HepG2 (cell line): ENCODE measurements around the gene EID3. TPM values are rescaled to one million over a fixed set of nuclear protein-coding genes. Genes with fewer than 3 reads are reported as not detected.

Experiments
- ATAC-seq: fragments of 200-7000 bp; cut with Tn5 transposase; 3 replicates; pipeline ENCODE4 v1.9.1; 2020; ENCODE audit warnings: mild to moderate bottlenecking, moderate library complexity
- BruUV-seq: library from RNA; stranded (reverse); fragments of 400-500 nt; replicated peaks from 2 replicates; lab custom pipeline; 2021; lab: Mats Ljungman, UMichigan
- CTCF ChIA-PET: fragments of 300-600 bp; formaldehyde crosslinking; extraction: SDS; loops from one replicate; lab custom pipeline; 2021; ENCODE audit warnings: low total read pairs, inconsistent platforms, low intra/inter-chr PET ratio; lab: Yijun Ruan, JAX
- POLR2A ChIA-PET: fragments of 350-600 bp; sonication (Branson Sonifier 250); formaldehyde crosslinking; loops from one replicate; lab custom pipeline; 2020; ENCODE audit warnings: antibody characterized with exemption, inconsistent platforms; lab: Yijun Ruan, JAX
- DNase-seq: peaks from one replicate; pipeline ENCODE4 v3.0.0-alpha.2; 2015; ENCODE audit warnings: low spot score
- FAIRE-seq: peaks from 3 replicates; lab custom pipeline; 2011; peaks lifted over from hg19 to GRCh38; lab: Jason Lieb, UNC
- H2AFZ ChIP-seq: one replicate; pipeline ENCODE4 v1.6.1; 2011; ENCODE audit warnings: low read length, inconsistent platforms
- H3K27ac ChIP-seq: fragments of 300-600 bp; 3 replicates; pipeline ENCODE4 v1.8.0; 2011; ENCODE audit warnings: mixed run types, mild to moderate bottlenecking, mixed read lengths, low read length, inconsistent platforms; ENCODE audit not compliant: insufficient read depth; ENCODE audit errors: extremely low read length
- H3K27me3 ChIP-seq, 2 experiments: fragments of 200-600 bp in 1 of 2; 2 replicates in 1 of 2; 3 replicates in 1 of 2; pipeline versions ENCODE4 v1.6.0 to v1.8.0; 2011; ENCODE audit warnings: low read length in 2 of 2, mild to moderate bottlenecking in 2 of 2, moderate library complexity in 2 of 2, inconsistent platforms in 1 of 2; ENCODE audit not compliant: insufficient read depth in 2 of 2, control insufficient read depth in 1 of 2
- H3K36me3 ChIP-seq, 2 experiments: fragments of 200-600 bp in 1 of 2; replicated peaks in 1 of 2; 2 replicates in 1 of 2; 3 replicates in 1 of 2; pipeline versions ENCODE4 v1.5.1 to v1.8.0; 2011; ENCODE audit warnings: low read length in 2 of 2, inconsistent platforms in 1 of 2; ENCODE audit not compliant: insufficient read depth in 2 of 2, control insufficient read depth in 1 of 2
- H3K4me1 ChIP-seq: 2 replicates; pipeline ENCODE4 v1.5.1; 2012; ENCODE audit warnings: low read length, inconsistent platforms; ENCODE audit not compliant: insufficient read depth
- H3K4me2 ChIP-seq: 2 replicates; pipeline ENCODE4 v1.6.0; 2011; ENCODE audit warnings: low read depth, low read length, inconsistent platforms
- H3K4me3 ChIP-seq, 3 experiments: fragments of 200-600 bp in 1 of 3; sonication (generic), shearing (Covaris generic) in 1 of 3; replicated peaks in 1 of 3; 2 replicates each; pipeline ENCODE4 v1.5.1; 2011 to 2016; ENCODE audit warnings: low read length in 3 of 3, inconsistent platforms in 2 of 3, low read depth in 2 of 3, mild to moderate bottlenecking in 2 of 3, control low read depth in 1 of 3, mixed read lengths in 1 of 3; ENCODE audit not compliant: insufficient read depth in 1 of 3
- H3K79me2 ChIP-seq: one replicate; pipeline ENCODE4 v1.6.1; 2011; ENCODE audit warnings: low read length, inconsistent platforms; ENCODE audit not compliant: insufficient read depth
- H3K9ac ChIP-seq: 2 replicates; pipeline ENCODE4 v1.6.0; 2011; ENCODE audit warnings: mild to moderate bottlenecking, low read depth, low read length, inconsistent platforms; ENCODE audit not compliant: insufficient read depth
- H3K9me3 ChIP-seq: 2 replicates; pipeline ENCODE4 v1.5.1; 2012; ENCODE audit warnings: mild to moderate bottlenecking, low read length
- H4K20me1 ChIP-seq: 2 replicates; pipeline ENCODE4 v1.6.0; 2011; ENCODE audit warnings: inconsistent platforms, mild to moderate bottlenecking, low read length, moderate library complexity; ENCODE audit not compliant: insufficient read depth
- CBX2 ChIP-seq, 2 experiments: fragments of 200-600 bp in 1 of 2; sonication (generic); formaldehyde crosslinking in 1 of 2; IDR thresholded peaks; 2 replicates each; pipeline versions ENCODE4 v1.7.0 to v1.8.1; 2018 to 2022; ENCODE audit warnings: low read depth in 2 of 2, low read length in 1 of 2, mild to moderate bottlenecking in 1 of 2, missing genetic modification reagents in 1 of 2
- ETV6 ChIP-seq: sonication (generic); formaldehyde crosslinking; conservative IDR thresholded peaks from 2 replicates; pipeline ENCODE4 v1.4.0; 2020; ENCODE audit warnings: missing genetic modification reagents
- HCFC1 ChIP-seq: fragments of 150-350 bp; IDR thresholded peaks from 2 replicates; pipeline ENCODE4 v1.6.1; 2014; ENCODE audit warnings: low read depth, low read length
- JARID2 ChIP-seq: sonication (generic); formaldehyde crosslinking; IDR thresholded peaks from 2 replicates; pipeline ENCODE4 v1.8.1; 2023; ENCODE audit warnings: missing genetic modification reagents, inconsistent platforms; ENCODE audit not compliant: insufficient replicate concordance
- KLF15 ChIP-seq: sonication (generic); formaldehyde crosslinking; IDR thresholded peaks from 2 replicates; pipeline ENCODE4 v1.8.1; 2023; ENCODE audit warnings: borderline replicate concordance, mild to moderate bottlenecking, inconsistent platforms, missing genetic modification reagents, mixed read lengths
- MED13 ChIP-seq: sonication (generic); formaldehyde crosslinking; IDR thresholded peaks from 2 replicates; pipeline ENCODE4 v1.5.0; 2020; ENCODE audit warnings: missing genetic modification reagents
- RXRA ChIP-seq: sonication (generic); formaldehyde crosslinking; IDR thresholded peaks from 2 replicates; pipeline ENCODE4 v1.5.1; 2020; ENCODE audit warnings: missing genetic modification reagents
- ZKSCAN8 ChIP-seq: IDR thresholded peaks from 2 replicates; pipeline ENCODE4 v1.6.1; 2016; ENCODE audit warnings: borderline replicate concordance, missing genetic modification reagents, missing compliant biosample characterization
- ZNF138 ChIP-seq: sonication (generic); formaldehyde crosslinking; IDR thresholded peaks from 2 replicates; pipeline ENCODE4 v1.5.0; 2020; ENCODE audit warnings: mild to moderate bottlenecking, low read depth, missing genetic modification reagents
- ZNF589 ChIP-seq: sonication (generic); formaldehyde crosslinking; conservative IDR thresholded peaks from 2 replicates; pipeline ENCODE4 v1.8.0; 2022; ENCODE audit warnings: mild to moderate bottlenecking, moderate library complexity, missing genetic modification reagents
- ZNF781 ChIP-seq: sonication (generic); formaldehyde crosslinking; IDR thresholded peaks from 2 replicates; pipeline ENCODE4 v1.5.1; 2020; ENCODE audit warnings: borderline replicate concordance, mild to moderate bottlenecking, missing genetic modification reagents; ENCODE audit errors: not compliant biosample characterization
- WGBS: methylation state at CpG from one replicate; pipeline ENCODE4 v1.1.6; 2017; ENCODE audit warnings: low lambda C conversion rate; 5-methylcytosine and 5-hydroxymethylcytosine counted together
- in situ Hi-C: cut with HindIII; loops from 2 replicates; pipeline ENCODE4 v1.10.0; 2017; ENCODE audit warnings: low pct_unique_long_range_greater_than_20kb; ENCODE audit not compliant: extremely low pct_ligation_motif_present
- intact Hi-C: fragments of 100-400 bp; cut with micrococcal nuclease; formaldehyde crosslinking; loops from one replicate; pipeline ENCODE4 v1.10.0; 2022; ENCODE audit not compliant: unreplicated experiment
- polyA plus RNA-seq, 8 experiments: library from polyadenylated mRNA; depleted of rRNA in 3 of 8; stranded (reverse) in 7 of 8; unstranded in 1 of 8; fragments of >200 nt; fragmentation: Illumina TruSeq in 4 of 8; extraction: Trizol in 4 of 8; gene quantifications; 2 replicates each; pipeline versions ENCODE4 v1.2.1 to v1.2.3, GENCODE V29; 2011 to 2016; ENCODE audit warnings: low read depth in 4 of 8, missing spikeins in 1 of 8, mixed read lengths in 1 of 8; ENCODE audit not compliant: insufficient read depth in 1 of 8
- total RNA-seq, 5 experiments: library from RNA; depleted of rRNA; stranded (reverse); fragments of >200 nt; fragmentation: Illumina TruSeq; extraction: Trizol; gene quantifications; 2 replicates each; pipeline ENCODE4 v1.2.3, GENCODE V29; 2016; ENCODE audit warnings: low read depth in 1 of 5
- TF ChIP-seq, protein P1 (sequence below): sonication (generic); formaldehyde crosslinking; conservative IDR thresholded peaks from 2 replicates; pipeline ENCODE4 v1.8.0; 2022; ENCODE audit warnings: low read depth, missing genetic modification reagents

Gene EID3
- total and polyA plus RNA-seq, 2 of the 13 experiments (the other 11 are each of a cell fraction or from before 2014, with no cell fraction given): 0.38 to 4.5 TPM

DNA sequence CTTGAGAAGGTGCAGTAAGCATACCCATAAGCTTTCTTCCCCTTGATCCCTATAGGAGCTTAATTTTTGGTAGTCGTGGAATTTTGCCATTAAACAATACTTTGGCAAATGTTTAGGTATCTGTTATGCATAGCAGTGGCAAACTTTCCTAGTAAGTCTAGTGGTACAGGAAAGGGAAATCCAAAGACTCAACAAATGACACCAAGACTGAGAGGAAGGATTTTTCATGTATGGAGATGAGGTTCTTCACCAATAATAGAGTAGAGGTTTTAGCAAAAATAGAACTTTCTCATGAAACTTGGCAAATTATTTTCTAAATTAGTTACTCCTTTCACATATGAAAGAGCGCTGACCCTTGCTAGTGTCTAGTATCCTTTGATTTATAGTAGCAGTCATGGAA, 2.8 kb downstream of the EID3 start:
- Histone ChIP-seq H3K27me3 (no peaks in the 10 kb centered on the region), H3K79me2 (peaks cover 91% of the 10 kb centered on the region), H3K4me3 (no peak overlapping the region), H3K36me3 (peaks cover 10 to 51% of the 10 kb centered on the region in 2 experiments), H3K9ac (no peak overlapping the region), H3K9me3 (no peaks in the 10 kb centered on the region), H2AFZ (no peak overlapping the region), H3K4me2 (no peak overlapping the region), H4K20me1 (peaks cover 63% of the 10 kb centered on the region), H3K27ac (no peak overlapping the region), H3K4me1 (no peaks in the 10 kb centered on the region)
- no TSS peak for BruUV-seq
- no peak for FAIRE-seq
- no peak for DNase-seq
- ChIA-PET CTCF (no interaction called here), POLR2A (no interaction called here)
- TF ChIP-seq KLF15 (CRISPR knock-in tag) (no peak), ZNF781 (CRISPR knock-in tag) (no peak), ZNF138 (CRISPR knock-in tag) (no peak), ZKSCAN8 (CRISPR knock-in tag) (no peak), ZNF589 (CRISPR knock-in tag) (no peak), HCFC1 (no peak), ETV6 (CRISPR knock-in tag) (no peak), JARID2 (CRISPR knock-in tag) (no peak), RXRA (CRISPR knock-in tag) (no peak), MED13 (no peak), CBX2 (IDR thresholded peaks at IDR 0.05; ENCODE audit: low read depth, low read length) (no peak), CBX2 (CRISPR knock-in tag; IDR thresholded peaks at IDR 0.05; ENCODE audit: low read depth) (no peak)
- TF ChIP-seq, protein P1, sequence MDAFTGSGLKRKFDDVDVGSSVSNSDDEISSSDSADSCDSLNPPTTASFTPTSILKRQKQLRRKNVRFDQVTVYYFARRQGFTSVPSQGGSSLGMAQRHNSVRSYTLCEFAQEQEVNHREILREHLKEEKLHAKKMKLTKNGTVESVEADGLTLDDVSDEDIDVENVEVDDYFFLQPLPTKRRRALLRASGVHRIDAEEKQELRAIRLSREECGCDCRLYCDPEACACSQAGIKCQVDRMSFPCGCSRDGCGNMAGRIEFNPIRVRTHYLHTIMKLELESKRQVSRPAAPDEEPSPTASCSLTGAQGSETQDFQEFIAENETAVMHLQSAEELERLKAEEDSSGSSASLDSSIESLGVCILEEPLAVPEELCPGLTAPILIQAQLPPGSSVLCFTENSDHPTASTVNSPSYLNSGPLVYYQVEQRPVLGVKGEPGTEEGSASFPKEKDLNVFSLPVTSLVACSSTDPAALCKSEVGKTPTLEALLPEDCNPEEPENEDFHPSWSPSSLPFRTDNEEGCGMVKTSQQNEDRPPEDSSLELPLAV (CRISPR knock-in tag): no peak
- 98% methylated on average over 2 of the region's 2 CpGs for WGBS
- in situ Hi-C loops: no loop called here
- no peak for ATAC-seq
- intact Hi-C loops: no loop called here
